ENCODE results near the gene POLR3B.

DNA sequence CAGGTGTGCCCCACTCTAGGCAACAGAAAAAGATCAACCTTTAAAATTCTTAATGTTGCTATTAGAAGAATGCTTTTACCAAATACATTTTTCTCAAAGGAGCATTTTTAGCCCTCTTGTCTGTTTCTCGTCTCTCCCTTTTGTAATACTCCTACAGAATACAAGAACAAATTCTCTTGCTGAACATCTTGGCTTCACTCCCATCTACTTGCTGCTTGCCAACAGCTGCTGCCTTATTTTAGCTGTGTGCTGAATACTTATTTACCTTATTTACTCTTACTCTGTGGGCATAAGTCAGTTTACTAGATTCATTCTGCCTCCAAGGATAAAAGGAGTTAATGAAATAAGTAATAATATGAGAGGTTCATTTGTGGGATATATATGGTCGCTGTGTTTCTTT lies 70.8 kb downstream of the POLR3B start:
- TF ChIP-seq EZH2 (IDR thresholded peaks at IDR 0.05) (no peak), POLR2AphosphoS5 (IDR thresholded peaks at IDR 0.05; ENCODE audit: borderline replicate concordance, low read depth, low read length) (no peak), FOXP2 (optimal IDR thresholded peaks at IDR 0.05; ENCODE audit: control extremely low read depth, extremely low read length, insufficient read depth) (no peak)
